HCEC 1CT (cell line): Measurements from ENCODE around the gene HCRTR1.

Experiments
- DNase-seq: peaks from one replicate; pipeline ENCODE4 v3.0.0-alpha.2; 2017

The HCRTR1 gene

GRCh38 chr1:31668303-31668883 is 50.9 kb downstream of the HCRTR1 start:
- no peak for DNase-seq

GRCh38 chr1:31669433-31669785 is 51.9 kb downstream of the HCRTR1 start:
- no peak for DNase-seq

- no peak for DNase-seq
These were observed 52.5 kb downstream of the HCRTR1 start for GRCh38 chr1:31669786-31670592.

GRCh38 chr1:31670593-31670964 is 53.1 kb downstream of the HCRTR1 start:
- no peak for DNase-seq

GRCh38 chr1:31671147-31671546 is 53.7 kb downstream of the HCRTR1 start:
- no peak for DNase-seq

GRCh38 chr1:31671561-31672201 is 54.2 kb downstream of the HCRTR1 start:
- DNase-seq = no peak

- DNase-seq = no peak
These were observed 55.5 kb downstream of the HCRTR1 start for GRCh38 chr1:31672986-31673385.

- DNase-seq = no peak
These were observed 55.9 kb downstream of the HCRTR1 start for GRCh38 chr1:31673433-31673832.

- DNase-seq = no peak
These were observed 57.1 kb downstream of the HCRTR1 start for GRCh38 chr1:31674626-31675025.

- DNase-seq = no peak
These were observed 57.7 kb downstream of the HCRTR1 start for GRCh38 chr1:31675161-31675560.

GRCh38 chr1:31675756-31676155 is 58.3 kb downstream of the HCRTR1 start:
- DNase-seq = no peak
